T-helper 9 cell (primary cell): Measurements from ENCODE around the gene LGALS14.
"Not testable (repeated sequence)": the region's sequence is repeated elsewhere in the genome, so short reads cannot be mapped to it uniquely, and the experiment has no call there.

Experiments
- DNase-seq: peaks from one replicate; pipeline ENCODE4 v3.0.0-alpha.2; 2020
- total RNA-seq, 2 donors: gene quantifications; one replicate each; lab custom pipeline; 2026; lab: John Stamatoyannopoulos, UW

Gene LGALS14, protein sequence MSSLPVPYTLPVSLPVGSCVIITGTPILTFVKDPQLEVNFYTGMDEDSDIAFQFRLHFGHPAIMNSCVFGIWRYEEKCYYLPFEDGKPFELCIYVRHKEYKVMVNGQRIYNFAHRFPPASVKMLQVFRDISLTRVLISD
- 0 reads per million in 2 donors for total RNA-seq

DNA sequence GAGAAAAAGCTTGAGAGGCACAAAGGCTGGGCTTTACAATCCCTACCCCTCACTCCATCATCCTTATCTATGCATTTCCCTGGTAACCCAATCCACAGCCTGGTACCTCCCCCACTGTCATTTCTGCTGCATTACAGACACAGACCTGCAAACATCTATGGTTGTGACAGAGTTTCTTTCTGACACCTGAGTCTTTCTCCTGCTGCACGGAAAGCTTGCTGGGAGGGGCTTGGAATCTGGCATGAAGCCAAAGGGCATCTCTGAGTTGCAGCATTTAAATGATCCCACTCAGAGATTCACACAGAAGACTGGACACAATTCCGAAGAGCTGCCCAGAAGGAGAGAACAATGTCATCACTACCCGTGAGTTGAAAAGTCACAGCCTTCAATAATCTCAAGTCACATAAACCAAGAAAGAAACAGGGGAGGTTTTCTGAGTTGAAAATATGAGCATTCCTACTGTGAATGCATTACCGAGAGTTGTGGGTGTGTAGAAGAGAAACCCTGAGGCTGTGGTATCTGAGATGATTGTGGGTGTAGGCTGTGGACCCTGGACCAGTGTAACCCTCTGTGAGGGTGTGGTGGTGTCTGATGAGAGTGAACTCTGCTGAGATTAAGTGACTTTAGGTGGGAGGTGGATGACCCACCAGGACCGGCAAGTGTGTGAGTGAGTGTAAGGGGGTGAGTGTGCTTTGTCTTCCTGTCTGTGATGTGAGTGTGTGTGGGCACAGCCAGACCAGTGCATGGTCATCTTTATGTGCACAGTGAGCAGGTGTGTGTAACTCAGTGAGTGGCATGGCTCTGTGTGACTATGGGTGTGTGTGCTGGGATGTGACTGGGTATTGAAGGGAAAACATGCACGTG, at the start of gene LGALS14:
TSS of gene LGALS14 (plus strand) at position 301 of the 864 bp plus-strand sequence. CDS start at position 349, 48 bp downstream.
- DNase-seq = no peak

DNA sequence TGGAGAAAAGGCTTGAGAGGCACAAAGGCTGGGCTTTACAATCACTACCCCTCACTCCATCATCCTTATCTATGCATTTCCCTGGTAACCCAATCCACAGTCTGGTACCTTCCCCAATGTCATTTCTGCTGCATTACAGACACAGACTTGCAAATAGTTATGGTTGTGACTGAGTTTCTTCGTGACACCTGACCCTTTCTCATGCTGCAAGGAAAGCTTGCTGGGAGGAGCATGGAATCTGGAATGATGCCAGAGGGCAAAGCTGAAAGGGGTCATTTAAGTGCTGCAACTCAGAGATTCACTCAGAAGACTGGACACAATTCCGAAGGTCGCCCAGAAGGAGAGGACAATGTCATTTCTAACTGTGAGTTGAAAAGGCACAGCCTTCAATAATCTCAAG, 48.7 kb upstream of the LGALS14 start, which contains the start of gene LGALS16:
TSS of gene LGALS16 (plus strand) at position 301 of the 400 bp plus-strand sequence. CDS start at position 350, 49 bp downstream.
- no peak for DNase-seq

DNA sequence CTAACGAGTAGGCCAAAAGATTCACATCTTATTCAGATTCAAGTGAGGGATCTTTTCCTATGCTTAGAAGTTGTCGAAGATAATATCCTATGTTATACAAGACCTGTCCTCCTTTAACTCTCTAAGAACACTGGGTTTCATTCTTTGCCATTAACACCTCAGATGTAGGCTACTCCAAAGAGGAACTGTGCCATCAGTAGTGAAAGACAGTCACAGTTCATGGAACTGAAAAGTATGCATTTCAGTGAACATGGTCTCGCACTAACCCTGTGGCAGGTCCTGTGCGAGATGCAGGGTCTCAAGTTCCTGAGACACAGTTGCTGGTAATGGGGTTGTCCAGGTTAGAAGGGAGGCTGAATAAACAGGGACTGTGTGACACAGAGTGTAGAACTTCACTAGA, 44.5 kb upstream of the LGALS14 start:
- DNase-seq = no peak

DNA sequence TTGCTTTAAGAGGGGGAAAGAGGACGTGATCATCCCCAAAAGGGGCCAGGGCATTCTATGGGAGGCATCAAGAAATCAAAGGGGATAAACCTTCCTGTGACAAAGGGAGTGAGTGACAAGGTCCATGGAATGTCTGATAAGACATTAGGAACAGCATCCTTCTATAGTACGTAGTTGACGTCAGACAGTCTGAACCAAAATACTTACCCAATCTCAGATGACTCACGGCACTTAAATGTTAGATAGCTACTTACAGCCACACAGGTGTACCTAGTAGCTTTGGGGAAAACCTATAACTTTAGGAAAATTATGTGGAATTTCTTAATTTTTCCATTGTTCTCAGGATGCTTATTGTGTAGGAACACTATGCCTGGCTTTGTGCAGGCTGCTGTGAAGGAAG, 43.6 kb upstream of the LGALS14 start:
- DNase-seq = no peak

DNA sequence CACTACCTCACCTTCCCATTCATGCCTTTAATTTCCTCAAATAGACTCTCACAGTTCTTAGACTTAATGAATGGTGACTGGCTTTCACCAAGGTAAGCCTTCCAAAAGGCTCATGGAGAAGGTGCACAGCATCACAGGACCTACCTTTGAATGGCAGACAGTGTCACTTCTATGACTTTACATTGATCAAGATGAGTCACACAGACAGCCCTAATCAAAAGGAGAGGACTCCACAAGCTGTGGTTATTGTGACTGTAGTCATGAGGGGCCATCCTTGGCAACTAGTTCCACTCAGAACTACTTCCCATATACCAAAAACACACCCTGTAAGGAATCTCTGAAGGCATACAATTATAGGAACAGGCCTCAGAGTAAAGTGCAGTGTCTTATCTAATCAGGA, 42.7 kb upstream of the LGALS14 start:
- no peak for DNase-seq

DNA sequence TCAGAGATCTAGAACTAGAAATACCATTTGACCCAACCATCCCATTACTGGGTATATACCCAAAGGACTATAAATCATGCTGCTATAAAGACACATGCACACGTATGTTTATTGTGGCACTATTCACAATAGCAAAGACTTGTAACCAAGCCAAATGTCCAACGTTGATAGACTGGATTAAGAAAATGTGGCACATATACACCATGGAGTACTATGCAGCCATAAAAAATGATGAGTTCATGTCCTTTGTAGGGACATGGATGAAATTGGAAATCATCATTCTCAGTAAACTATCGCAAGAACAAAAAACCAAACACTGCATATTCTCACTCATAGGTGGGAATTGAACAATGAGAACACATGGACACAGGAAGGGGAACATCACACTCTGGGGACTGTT, 34.4 kb upstream of the LGALS14 start:
- DNase-seq = not testable (repeated sequence)

DNA sequence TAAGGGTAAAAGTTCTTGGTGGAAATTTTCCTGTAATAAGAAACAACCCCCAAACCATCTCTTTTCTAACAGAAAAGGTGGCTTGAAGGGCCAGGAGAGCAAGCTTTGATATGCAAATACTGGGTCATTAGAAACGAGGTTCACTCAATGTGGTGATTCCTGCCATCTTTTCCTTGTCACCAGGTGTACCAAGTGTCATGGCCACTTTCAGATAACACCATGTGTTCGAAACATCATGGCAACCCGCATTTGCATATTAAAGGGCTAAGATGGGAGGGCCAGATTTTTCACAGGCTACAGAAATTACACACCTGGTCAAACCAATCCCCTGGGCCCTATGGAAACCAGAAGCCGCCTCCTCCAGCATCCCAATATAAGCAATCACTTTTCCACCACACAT, 33.3 kb upstream of the LGALS14 start:
- no peak for DNase-seq

DNA sequence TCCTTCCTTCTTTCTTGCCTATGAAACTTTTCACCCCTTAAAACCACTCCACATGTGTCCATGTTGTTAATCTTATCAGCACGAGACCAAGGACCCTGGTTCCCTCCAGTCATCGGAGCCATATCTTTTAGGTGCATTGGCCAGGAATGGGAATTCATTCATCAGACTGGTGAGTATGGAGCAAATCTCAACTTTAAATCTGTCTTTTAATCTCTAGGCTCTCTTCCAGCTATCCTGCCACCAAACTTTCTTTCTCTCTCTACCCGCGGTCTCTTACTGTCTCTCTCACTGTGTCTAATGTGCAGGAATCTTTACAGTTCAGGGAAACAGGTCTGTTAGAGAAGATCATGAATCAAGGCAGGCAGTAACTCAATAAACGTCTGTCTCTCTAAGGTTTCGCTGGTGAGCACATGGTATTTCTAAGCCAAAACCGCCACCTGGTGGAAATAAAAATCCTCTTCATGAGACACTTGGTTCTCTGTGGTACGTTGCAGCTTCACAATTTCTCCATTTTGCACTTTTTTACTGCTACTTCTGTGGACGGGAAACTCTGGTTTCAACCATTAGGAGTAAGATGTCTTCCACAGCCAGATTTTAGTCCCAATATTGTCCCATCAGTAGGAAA, 32.4 kb upstream of the LGALS14 start:
- peak; percentile 7 for DNase-seq

DNA sequence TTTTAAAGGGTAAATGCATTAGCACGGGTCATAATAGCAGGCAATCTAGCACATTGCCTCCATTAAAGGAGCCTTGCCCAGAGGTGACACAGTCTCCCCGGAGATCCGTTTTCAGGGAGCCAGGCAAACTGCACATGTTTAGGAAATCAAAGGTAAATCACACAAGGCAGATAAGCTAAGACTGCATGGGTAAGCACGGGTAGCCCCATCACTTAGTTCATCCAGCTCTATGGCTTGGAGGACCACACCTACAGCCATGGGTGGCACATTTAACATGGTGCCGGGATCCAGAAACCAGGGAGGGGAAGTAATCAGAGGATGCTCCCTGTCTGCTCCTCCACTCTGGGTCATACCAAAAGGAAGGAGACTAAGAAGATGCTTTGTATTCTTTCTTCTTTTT, 31.8 kb upstream of the LGALS14 start:
- no peak for DNase-seq

DNA sequence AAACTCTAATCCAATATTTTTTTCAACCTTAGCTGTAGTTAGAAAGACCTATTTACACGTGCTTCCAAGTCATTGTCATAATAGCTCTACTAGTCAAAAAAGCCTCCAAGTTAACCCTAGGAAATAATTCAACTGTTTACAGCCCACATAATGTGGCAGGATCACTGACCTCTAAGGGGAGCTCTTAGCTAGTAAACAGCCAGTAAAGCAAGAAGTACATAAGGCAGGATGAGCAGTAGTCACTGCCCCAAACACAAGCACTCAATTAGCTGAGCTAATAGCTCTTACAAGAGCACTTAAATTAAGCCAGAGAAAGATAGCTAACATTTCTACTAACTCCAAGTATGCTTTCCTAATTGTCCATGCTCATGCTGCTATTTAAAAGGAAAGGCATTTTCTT, 30.4 kb upstream of the LGALS14 start:
- DNase-seq = not testable (repeated sequence)

DNA sequence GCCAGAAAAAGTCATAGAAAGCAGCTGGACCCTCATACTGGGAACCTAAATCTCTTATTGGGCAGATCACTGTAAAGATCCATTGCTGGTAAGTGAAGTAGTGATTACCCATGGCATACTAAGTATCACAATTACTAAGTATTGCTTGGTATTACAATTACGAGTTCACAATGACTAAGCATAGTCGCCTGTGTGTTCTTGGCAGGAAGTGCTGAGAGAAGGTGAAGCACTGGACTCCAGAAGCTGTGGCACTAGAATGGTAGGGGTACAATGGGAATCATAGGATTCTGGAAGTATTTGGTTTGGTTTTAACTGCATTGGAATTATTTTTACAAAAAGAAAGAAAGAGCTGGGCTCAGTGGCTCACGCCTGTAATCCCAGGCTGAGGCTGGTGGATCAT, 28.3 kb upstream of the LGALS14 start:
- DNase-seq = no peak

DNA sequence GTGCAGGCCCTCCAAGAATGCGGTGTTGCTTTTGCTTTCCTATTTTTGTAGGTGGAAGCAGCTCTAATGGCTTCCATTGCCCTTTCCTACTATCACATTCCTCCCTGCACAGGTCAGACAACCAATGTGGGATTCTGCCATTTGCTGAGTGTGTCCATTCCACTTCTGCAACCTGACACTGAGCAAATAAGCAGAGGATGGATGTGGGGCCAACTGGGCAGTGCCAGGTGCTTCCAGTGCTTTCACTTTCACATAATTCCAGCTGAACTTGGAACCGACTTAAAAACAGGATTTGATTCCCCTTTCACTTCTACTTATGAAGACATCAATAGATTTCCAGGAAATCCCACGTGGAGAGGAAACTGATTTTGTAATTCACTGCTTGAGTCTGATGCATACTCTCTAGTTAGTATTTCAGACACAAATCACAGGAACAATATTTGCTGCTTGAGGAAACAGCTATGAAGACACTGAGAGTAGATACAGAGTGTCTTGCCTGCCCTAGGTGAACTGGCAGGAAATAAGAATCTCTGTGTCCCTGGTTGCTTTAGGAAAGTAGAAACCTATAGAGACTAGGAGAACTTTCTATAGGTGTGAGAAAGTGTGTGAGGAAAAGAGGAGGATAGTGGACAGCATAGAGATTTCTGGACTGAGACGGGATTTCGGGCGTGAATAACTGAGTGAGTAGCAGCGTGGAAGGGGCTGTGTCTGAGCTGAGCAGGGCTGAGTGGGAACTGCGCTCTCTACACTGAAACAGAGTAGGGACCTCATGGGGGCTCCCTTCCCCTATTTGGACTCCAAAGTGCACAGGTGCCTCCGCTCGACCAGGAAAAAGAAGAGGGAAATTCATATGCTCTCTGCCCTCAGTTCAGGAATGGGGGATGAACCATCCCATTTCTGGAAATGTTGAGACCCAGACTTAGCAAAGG, 26.1 kb upstream of the LGALS14 start:
- no peak for DNase-seq

DNA sequence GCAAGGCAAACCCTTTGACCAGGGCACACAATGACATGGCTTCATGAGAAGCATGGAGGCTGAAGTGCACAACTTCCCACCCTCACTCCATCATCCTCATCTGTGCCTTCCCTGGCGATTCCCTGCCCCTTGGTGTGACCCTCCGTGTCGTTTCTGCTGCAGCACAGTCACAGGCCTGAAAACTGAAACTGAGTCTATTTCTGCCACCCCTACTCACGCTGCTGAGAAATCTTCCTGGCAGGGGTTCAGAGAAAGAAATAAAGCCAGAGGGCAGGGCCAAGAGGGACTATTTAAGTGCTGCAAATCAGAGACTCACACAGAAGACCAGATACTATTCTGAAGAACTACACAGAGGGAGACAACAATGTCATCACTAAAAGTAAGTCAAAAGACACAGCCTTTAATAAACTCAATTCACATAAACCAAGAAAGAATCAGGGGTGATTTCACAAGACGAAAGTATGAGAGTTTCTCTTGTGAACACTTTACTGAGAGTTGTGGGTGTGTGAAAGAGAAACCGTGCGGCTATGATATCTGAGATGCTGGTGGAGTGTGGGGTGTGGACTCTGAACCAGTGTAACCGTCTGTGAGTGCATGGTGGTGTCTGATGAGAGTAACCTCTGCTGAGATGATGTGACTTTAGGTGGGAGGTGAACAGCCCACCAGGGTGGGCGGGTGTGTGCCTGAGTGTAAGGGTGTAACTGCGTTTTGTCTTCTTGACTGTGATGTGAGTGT, 25.1 kb upstream of the LGALS14 start:
- DNase-seq = no peak

DNA sequence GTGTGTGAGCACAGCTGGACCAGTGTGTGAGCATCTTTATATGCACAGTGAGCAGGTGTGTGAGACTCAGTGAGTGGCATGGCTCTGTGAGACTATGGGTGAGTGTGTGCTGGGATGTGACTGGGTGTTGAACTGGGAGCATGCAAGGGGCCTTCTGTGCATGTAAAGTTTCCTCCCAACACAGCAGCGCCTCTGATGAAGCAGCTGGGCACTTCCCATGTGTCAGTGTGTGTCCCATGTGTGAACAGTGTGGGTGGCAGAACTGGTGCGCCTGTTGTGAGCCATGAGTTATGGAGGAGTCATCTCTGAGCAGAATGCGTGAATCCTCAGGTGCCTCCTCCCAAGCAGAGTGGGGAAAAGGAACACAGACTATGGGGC, 24.5 kb upstream of the LGALS14 start:
- no peak for DNase-seq

DNA sequence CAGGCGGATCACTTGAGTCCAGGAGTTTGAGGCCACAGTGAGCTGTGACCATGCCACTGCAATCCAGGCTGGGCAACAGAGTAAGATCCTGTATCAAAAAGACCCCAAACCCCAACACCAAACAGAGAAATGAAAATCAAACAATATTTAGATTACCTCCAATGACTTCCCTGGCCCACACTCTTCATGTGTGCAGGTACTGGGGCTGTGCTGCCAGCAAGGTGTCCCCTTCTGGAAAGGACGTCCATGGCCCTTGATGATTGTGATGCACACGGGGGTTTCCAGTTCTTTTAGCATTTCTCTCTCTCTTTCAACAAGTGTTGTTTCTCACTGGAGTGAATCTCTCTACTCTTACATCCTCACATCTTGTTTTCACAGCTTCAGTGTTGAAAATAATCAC, 23.7 kb upstream of the LGALS14 start:
- no peak for DNase-seq

DNA sequence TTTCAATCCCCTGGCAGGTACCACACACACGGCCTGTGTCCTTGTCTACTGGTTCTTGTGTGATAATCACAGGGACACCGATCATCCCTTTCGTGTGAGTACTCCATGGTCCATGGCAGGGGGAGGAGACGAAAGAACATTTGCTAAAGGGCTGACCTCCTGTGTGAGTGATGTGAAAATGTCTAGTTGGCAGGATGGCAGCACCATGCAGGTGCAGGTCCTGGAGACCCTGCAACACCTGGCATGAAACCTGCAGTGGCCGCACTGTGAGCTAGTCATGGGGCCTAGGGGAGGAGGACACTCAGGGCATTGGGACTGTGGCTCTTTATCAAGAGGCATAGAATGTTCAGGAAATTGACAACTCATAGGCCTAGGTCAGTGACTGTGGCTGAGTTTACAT, 22.9 kb upstream of the LGALS14 start:
- DNase-seq = no peak

DNA sequence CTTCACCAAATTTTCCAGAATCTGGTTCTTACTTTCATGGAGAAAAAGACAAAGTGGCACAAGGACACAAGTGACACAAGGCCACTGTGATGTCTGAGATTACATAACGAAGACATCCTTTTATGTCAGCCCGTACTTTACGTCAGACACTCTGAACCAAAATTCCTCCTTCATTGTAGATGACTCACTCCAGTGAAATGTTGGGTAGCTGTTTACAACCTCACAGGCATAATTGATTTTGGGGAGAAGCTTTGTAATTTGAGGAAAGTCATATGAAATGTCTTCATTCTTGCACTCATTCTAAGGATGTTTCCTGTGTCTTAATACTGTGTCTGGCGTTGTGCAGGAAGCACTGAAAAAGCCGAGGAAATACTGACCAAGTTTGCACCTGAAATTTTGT, 20.0 kb upstream of the LGALS14 start:
- no peak for DNase-seq

DNA sequence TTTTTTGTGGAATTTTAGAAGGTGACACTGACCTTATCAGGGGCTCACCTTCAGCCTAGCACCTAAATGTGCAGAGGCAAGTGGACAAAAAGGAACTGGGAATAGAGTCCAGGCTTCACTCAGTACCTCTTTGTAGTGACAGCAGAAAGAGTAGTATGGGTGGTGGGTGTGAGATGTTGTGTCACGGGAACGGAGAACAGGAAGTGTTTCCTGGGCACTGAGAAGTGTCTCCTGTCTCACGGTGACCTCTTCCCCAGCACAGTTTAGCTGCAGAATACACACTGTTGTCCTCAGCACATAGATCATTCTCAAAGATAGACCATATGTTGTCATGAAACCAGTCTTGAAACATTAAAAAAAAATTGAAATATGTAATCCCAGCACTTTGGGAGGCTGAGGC, 17.5 kb upstream of the LGALS14 start:
- no peak for DNase-seq

DNA sequence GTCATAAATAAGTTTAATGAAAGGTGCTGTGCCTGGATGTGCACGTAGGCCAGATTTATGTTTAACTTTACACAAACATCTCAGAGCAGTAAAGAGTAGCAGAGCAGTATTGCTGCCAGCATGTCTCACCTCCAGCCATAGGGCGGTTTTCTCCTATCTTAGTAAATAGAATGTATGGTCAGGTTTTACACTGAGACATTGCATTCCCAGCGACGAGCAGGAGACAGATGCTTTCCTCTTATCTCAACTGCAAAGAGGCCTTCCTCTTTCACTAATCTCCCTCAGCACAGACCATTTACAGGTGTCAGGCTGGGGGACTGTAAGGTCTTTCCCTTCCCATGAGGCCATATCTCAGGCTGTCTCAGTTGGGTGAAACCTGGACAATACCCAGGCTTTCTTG, 15.6 kb upstream of the LGALS14 start:
- not testable (repeated sequence) for DNase-seq

DNA sequence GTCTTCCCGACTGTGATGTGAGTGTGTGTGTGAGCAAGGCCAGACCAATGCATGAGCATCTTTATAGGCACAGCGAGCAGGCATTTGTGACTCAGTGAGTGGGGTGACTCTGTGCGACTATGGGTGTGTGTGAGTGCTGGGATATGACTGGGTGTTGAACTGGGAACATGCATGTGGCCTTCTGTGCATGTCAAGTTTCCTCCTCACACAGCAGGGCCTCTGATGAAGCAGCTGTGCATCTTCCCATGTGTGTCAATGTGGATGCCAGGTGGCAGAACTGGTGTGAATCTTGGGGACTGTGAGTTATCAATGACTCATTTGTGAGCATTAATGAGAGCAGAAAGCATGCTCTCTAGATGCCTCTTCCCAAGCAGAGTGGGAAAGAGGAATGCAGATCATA, 12.1 kb upstream of the LGALS14 start:
- DNase-seq = no peak

DNA sequence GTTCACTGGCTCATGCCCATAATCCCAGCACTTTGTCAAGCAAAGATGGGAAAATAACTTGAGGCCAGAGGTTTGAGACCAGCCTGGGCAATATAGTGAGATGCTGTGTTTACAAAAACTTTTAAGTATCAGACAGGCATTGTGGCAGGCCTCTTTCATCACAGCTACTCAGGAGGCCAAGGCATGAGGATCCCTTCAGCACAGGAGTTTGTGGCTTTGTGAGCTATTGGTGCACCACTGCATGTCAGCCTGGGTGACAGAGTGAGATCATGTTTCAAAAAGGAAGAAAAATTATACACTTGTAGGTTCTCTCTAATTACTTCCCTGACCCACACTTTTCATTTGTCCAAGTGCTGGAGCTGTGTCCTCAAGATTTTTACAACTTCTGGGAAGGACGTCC, 11.5 kb upstream of the LGALS14 start:
- no peak for DNase-seq

DNA sequence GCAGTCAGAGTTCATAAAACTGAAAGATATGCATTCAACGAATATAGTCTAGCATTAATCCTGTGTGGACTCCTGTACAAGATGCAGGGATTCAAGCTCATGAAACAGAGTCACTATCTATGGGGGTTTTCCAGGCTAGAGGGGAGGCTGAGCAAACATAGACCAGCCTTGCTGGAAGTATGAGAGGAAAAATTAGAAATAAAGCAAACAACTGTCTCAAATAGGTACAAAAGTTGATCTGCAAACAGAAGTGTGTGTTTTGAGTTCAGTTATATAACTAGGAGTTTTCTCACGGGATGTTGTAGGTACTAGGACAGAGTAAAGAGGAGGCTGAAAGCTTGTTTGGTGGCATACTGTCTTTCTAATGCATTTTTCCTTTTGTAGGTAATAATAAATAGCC, 8.5 kb upstream of the LGALS14 start:
- no peak for DNase-seq
